ENCODE results near the gene MYBPH.

The MYBPH gene

DNA sequence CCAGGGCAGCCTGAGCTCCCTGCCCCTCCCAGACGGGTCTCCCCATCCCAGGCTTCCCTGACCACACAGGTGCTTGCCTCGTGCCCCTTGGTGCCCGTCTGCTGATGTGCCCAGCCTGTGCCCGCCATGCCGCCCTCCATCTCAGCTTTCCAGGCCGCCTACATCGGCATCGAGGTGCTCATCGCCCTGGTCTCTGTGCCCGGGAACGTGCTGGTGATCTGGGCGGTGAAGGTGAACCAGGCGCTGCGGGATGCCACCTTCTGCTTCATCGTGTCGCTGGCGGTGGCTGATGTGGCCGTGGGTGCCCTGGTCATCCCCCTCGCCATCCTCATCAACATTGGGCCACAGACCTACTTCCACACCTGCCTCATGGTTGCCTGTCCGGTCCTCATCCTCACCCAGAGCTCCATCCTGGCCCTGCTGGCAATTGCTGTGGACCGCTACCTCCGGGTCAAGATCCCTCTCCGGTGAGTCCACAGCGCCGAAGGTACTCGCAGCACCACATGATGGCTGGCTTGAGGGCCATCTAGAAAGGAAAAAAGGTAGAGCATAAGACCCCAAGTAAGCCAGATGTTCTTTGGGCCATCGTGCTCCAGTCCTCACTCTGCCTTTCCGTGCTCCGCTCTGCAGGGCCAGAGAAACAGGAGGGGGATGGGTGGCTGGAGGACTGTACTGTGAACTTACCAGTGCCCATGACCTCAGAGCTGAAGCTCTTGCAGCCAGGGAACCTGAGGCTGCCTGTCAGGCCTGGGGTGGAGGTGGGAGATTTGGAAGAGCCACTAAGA, 46.7 kb downstream of the MYBPH start:
- DNase-seq (ENCODE audit: low read depth): no peak

DNA sequence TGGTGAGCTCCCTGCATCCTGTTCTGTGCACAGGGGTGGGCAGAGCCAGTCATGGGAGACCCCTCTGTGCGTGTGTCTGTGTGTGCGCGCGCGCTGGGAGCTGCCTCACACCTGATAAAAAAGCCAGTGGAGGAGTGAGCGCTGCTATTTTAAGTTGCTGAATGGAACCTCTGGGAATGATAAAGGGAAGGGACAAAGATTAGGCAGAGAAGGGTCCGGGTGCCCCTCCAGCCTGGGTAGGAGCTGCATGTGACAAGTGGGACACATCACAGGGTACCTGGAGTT, 47.3 kb downstream of the MYBPH start:
- DNase-seq (ENCODE audit: low read depth): no peak

DNA sequence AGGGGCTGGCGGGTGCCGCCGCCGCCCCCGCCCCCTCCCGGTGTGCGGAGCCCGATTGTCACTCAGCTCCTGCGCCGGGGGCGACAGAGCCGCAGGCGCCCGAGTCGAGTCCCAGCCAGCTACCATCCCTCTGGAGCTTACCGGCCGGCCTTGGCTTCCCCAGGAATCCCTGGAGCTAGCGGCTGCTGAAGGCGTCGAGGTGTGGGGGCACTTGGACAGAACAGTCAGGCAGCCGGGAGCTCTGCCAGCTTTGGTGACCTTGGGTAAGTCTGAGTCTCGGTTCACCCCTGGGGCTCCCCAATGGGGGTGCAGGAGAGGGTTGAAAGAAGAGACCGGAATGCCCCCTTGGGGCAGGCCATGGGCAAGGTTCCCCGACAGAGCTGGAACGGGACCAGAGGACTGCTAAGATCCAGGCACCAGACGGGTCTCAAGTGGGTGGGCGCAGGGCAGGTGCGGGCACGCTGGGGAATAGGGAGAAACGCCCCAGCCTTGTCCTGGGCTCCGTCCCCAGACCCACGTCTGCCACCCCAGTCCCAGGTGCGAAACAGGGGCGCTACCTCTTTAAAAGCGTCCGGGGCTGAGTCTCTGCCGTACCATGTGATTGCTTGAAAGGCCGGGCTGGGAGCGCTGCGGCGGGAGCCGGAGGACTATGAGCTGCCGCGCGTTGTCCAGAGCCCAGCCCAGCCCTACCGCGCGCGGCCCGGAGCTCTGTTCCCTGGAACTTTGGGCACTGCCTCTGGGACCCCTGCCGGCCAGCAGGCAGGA, 47.8 kb downstream of the MYBPH start, which contains the start of gene ADORA1:
Gene ADORA1, plus strand, starts transcription at position 61 of the 765 bp plus-strand sequence. CDS start 1,116 bp downstream, outside the sequence.
- no peak for DNase-seq (ENCODE audit: low read depth)

DNA sequence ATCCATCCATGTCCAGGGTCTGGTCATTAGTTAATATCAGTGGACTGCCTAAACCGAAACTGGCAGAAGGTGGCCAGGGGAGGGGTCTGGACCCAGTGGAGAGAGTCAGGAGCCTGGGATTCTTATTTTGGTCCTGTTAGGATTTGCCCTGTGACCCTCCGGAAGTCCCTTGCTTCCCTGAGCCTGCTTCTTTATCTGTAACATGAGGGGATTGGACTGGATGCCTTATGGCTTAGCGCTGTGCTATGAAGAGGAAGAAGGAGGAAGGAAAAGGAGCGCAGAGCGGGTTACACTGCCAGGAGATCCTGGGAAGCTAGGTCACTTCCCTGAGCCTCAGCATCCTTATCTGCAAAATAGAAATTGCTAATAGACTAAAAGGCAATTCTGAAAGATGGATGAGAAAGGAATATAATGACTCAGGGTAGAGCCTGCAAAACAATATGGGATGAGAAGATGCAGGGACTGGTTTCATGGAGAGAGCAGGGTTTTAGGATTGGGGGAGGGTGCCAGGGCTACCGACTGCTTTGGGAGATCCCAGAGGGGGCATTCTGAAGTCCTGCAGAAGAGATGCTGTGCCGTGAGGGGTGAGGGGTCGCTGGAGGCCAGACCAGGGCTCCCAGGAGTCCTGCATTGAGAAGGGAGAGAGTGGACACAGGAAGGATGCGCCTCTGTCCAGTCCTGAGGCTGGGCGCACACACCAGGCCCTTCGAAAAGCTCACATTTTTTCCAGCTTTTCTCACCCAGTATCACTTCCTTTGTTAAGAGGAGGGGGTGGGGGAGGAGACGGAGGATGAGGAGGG, 48.6 kb downstream of the MYBPH start:
- no peak for DNase-seq (ENCODE audit: low read depth)

DNA sequence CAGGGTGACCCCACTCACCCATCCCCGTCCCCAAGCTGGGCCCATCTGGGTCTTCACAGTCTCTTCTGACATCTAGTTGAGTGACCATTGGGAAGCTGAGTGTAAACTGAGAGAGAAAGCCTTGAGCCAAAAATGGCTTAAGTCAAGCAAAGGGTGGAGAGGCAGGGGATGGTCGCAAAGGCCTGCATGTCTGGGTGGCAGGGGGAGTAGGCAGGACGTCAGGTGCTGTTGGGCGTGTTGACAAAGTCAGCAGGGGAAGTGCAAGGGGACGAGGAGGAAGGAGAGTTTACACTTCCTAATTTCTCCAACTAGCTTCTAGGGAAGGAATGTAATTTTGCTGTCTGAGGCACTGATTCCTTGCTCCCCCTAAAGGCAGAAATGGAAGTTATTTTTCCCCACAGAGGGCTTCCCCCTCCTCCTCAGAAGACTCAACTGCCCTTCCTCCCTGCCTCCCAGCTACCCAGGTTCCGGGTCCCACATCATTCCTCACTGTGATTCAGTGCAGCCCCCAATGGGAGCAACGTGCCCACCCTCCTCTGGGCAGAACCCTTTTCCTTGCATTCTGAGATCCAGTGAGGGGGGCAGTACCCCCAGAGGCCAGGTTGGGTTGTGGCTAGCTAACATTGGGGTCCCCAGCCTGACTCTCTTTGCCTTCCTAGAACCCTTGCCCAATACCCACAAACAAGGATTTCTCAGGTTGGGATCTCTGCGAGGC, 49.3 kb downstream of the MYBPH start:
- no peak for DNase-seq (ENCODE audit: low read depth)

DNA sequence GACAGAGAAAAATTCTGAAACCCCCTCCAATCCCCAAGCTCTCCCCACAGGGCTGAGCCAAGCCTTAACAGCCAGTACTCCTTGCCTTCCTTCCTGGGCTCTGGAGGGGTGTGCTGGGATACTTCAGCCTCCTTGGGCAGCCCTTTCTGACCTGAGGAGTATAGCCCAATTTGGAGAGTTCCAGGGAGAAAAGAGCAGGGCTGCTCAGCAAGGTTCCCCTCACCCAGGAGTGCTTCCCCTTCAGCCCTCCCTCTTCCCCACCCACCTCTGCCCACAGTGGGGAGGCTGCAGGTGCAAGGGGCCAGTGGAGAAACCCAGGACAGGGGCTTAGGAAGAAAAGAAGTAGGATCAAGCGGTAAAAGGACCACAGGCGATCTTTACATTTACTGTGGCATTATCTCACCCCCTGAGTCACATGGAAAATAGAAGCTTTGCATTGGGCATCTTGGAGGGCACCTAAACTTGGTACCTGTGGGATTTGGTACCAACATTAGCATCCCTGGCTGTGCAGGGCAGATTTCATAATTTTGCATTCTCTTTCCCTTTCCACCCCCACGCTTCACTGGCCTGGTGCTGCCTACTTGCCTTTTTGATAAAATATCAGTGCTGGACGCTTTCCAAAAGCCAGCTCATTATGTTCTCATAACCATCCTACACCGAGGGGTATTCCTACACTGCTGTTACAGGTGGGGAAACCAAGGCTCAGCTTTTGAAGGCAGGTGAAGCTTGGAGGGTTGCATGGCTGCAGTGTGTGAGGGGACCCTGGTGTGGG, 50.9 kb downstream of the MYBPH start:
- no peak for DNase-seq (ENCODE audit: low read depth)

DNA sequence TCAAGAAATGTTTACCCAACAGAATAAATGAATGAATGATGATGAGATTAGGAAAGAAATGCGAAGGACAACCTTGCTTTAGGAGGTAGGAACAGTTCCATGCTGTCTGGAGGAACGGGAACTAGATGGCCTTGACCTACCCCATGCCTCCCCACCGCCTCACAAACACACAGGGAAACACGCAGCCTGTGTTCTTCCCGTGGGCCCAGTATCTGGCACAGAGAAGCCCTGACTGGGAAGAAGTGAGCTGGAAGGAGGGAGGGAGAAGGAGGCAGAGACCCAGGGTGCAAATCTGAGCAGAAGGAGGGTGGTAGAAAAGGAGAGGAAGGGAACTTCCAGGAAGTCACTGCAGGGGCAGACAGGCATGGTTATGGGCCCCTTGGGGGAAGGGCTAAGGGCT, 51.6 kb downstream of the MYBPH start:
- no peak for DNase-seq (ENCODE audit: low read depth)

DNA sequence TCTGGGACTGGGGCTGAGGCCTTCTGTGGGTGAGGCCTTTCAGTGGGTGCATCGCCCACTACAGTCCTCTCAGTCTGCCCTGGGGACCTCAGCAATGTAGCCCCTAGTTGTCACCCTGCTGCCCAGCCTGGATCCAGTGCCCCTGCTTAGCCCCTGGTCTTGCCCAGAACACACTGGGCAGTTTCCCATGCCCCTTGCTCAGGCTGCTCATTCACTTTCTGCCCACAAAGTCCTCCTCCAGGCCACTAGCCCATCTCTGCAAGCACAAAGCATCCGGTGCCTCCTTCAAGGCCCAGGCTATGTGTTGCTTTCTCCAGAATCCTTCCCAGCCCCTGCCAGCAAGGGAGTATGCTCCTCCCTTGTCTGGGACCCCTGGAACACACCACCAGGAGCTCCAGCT, 53.5 kb downstream of the MYBPH start:
- no peak for DNase-seq (ENCODE audit: low read depth)

DNA sequence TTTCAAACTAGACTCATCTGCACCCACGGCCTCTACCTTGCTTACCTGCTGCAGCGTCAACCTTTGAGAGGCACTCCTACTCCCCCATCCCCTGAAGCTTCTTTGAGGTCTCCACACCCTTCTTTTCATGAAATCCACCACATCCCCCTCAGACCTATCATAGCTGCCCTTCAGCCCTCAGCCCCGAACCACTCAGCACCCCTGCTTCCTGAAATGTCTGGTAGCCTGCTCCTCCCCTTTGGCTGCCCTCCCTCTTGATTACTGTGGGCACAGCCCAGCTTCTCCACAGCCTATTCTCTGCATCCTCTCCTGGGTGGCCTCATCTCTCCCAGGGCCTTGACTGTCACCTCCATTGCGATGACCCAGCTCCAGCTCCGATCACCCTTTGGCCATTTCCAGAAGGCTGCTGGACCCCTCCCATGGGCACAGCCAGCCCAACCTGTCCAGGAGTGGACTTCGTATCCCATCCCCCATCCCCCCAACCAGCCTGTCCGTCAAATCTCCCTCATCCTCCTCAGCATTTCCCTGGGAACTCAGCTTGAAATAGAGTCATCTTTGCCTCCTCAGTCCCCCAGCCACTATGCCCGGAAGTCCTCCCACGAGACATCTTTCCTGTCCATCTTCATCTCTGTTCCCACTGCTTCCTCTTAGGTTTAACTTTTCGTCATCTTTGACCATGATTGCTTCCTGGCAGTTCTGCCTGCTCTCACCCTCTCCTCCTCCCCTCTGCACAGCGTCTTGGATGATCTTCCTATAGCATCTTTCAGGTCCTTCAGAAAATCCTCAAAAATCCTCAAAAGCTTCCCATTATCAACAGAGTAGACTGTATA, 54.2 kb downstream of the MYBPH start:
- DNase-seq (ENCODE audit: low read depth): no peak

DNA sequence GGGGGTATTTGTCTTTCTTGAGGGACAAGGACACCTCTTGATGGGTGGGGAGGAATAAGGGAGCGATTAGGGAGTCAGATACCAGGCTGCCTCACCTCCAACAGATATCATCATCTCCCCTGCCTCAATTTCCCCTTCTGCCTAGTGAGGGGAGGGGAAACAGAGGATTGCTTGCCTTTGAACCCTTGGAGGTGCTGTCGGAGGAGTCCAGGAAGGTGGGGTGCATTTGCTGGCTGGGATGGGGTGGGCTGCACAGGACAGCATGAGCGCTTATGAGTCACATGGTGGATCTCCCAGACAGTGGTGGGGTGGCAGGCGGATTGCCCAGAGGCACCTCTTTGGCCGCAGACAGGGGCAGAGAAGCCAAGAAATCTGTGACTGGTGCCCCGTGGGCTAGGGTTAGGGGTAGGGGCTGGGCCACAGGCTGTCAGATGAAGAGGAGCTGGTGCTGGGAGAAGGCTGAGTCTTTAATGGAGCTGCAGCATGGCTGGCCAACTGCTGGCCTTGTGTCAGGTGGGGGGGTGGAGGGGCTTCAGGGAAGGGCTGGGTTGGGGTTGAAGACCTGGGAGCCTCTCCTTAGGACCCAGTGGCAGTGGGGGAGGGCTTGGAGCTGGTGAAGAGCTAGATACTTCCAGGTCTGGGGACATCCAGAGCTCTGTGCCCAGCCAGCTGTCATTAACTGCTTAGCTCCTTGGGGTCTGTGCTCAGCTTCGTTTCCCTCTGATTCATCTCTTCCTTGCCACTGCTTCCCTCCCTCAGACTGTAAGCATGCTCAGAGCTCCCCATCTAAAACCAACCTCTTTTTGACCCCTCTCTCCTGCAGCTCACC, 55.1 kb downstream of the MYBPH start:
- no peak for DNase-seq (ENCODE audit: low read depth)

All from activated T-cell treated with anti-CD3 and anti-CD28 coated beads for 48 hours (primary cell).